Stimulated activated CD8-positive, alpha-beta memory T cell treated with anti-CD3 and anti-CD28 coated beads, Interleukin-7, amount 100 ng/mL, for 24 hours (primary cell): ENCODE results near the gene ACSL3.

ENCODE experiments used
- DNase-seq: peaks from one replicate; pipeline ENCODE4 v3.0.0-alpha.2; 2020; ENCODE audit warnings: low read depth

ACSL3 gene

DNA sequence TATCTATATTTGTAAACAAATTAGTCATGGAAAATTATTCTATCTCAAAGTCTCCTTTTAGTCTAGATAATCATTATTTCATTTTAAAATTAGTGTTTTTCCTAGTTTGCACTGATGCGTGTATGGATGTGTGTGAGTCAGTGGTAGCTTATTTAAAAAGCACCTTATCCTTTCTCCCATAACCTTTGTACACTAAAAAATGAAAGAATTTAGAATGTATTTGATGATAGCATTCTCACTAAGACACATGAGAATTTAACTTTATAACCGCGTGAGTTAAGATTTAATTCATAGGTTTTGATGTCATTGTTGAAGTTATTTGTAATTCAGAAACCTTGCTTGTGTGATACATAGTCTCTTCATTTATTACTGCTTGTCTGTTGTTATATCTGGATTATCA is 81.7 kb downstream of the ACSL3 start:
- DNase-seq = no peak

DNA sequence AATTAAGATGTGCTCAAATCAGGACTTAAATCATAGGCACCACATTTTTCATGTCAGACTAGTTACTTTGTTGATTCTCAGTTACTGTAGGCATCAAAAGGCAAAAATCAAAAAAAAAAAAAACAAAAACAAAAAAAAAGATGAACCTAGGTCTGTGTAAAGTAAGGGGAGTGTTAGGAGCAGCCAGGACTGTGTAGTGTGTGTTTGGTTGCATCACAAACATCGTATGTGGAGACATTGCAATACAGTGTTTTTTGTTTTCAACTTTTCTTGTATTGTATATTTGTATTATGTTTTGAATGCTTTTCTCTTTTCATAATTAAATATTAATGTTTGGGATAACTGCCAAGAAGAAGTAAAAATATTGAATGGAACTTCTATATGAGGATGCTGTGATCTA is 82.1 kb downstream of the ACSL3 start:
- DNase-seq = no peak

DNA sequence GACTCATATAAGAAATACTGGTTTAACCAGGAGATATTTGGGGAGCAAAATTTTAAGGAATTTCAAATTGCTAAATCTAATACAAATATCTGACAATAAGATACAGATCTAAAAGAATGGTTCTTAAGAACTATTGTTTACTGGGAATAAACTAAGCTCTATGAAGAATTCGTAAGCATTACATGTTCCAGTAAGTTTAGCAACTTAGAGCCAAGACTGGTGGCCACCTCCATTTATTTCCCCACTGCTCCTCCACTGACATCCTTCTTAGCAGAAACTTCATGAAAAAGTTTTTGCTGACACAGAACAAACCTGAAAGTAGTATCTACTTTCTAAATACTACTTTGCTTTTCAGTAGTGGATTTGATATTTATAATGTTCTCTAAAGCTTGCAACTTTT is 83.0 kb downstream of the ACSL3 start:
- no peak for DNase-seq

DNA sequence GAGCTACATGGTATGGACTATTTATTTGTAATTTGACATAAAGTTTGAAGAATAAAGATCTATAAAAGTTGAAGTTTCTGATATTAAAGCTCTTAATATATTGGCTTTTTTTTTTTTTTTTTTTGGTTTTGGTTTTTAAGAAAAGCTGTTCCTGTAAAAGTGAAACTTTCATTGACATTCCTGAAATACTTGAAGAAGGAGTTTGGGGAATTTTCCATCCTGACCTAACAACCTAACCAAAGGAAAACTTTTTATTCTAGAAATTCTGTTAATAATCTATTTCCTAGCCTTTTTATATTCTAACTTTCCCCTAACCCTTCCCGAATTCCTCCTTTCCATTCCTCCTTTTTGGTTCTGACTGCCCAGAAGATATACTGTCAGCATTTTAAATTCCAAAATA is 83.7 kb downstream of the ACSL3 start:
- no peak for DNase-seq

DNA sequence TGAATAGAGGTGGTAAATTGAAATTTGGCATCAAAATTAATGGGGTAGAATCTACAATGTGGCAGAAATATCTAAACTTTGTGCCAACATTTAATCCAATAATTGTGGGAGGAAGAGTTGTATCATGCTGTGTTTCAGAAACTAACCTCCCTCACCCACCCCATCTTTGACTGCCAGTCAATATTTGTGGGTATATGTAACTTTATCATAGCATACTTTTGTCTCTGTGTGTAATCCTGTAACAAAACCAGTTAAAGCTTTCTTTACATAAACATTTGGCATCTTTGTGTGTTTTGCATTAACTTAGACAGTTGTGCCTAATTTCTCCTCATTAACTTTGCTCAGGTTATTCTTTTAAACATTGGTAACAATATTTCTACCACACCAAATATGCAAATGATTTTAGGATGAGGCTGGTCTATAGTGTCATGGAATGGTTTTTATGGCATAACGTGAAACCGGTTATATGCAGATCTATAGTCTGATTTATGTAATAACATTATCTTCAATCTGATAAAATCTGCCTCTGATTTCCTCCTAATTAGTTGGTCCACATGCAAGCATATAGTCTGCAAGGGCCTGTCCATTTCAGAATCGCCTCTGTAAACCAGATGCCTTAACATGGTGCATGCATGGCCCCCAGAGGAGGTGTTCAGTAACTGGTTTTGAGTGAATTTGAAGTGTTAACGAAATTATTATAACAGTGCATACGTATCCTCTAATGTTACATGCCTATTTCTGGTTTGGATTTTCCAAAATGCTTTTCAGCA is 84.3 kb downstream of the ACSL3 start:
- DNase-seq = no peak

DNA sequence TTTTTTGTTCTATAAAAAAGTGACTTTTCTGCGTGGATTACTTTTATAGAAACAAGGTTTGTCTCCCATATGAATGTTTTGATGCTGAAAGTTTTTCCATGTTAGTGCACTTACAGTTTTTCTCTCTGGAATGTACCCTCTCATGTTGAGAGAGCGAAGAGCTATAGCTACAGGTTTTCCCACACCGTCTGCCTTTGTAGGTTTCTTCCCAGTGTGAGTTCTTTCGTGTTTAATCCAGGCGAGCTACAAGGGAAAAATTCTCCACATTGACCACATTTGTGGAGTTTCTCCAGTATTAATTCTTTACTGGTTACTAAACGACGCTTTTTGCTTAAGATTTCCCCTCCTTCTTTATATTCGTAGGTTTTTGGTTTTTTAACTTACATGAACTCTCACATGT is 85.1 kb downstream of the ACSL3 start:
- no peak for DNase-seq

DNA sequence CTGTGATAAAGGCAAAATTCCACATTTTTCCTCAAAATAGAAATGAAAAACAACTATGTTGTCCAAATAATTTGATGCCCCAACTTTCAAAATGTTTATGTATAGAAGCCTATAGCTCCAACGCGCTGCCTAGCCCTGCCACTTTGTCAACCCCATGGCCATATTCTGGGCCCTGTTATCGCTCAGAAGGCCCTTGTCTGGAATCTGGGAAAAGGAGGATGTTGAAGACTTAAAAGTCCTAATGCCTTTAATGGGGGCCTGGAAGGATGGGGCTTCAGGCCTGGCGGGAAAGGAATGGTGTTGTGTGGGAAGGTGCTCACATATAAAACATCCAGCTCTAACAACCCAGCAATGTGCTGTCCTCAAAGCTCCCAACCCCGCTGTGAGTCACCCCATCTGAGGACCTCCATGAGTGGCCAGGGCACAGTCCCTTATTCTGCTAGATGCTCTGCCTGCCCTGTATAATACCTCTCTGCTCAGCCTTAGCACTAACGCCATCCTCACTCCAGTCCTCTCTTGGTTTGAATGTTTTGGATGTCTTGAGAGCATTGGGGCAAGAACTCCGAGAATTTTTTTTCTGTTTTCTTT is 86.0 kb downstream of the ACSL3 start:
- DNase-seq = no peak

DNA sequence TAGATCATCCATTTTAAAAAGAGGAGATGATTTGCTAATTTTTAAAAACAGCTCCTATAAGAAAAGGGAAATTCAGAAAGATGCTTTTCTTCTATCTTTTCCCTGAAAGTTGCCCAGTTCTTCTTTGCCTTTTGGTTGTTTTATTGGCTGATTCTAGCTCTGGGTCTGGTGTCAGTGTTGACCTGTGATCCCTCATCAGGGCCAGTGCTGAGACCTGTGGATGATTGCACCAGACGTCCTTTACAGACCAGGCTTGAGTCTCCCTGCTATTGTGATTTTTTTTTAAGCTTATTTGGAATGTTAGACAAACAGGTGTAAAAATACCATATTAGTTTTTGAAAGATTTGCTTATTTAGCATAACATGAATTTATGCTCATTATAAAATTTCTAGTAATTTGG is 88.2 kb downstream of the ACSL3 start:
- DNase-seq = no peak

DNA sequence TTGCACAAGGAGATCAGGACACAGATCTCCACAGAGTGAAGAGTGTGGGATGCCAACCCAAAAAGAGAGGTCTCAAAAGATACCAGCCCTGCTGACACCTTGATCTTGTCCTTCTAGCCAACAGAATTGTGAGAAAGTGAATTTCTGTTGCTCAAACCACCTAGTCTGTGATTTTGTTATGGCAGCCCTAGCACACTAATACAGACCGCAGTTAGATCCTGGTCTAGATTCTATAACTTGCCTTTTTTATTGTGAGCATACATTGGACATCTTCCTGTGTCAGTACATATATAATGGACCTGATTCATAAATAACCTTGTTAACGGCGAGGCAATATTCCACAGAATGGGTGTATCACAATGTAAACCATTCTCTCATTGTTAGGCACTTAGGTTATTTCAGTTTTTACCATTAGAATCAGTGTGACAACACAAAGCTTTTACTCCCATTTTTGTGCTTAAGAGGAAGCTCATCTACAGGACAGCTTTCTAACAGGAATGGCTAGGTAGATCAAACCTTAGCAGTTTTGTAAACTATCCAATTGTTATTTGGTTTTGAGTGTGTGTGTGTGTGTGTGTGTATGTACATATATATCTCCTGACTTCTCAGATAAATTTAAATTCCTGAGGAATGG is 89.0 kb downstream of the ACSL3 start:
- no peak for DNase-seq

DNA sequence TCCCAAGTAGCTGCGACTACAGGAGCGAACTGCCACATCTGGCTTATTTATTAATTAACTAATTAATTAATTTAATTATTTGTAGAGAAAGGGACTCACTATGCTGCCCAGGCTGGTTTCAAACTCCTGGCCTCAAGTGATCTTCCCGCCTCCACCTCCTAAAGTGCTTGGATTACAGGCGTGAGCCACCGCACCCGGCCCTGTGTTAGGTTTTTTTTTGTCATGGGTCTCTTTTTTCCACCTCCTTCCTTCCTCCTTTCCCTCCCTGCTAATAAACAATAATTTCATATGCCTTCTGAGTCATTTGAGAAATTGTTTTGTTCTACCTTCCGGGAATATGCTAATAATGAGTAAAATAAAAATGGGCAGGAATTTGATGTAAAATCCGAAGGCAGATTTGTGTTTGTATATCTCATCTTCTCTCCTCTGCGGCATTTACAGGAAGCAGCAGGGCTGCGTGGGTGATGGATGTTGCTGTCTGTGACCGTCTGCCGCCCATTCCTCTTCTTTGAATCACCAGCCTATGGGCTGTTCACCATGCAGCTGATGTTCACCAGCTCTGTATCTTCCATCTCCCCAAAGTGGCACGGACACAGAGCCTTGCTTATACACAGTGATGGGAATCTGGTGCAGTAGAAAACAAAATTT is 89.9 kb downstream of the ACSL3 start:
- DNase-seq = no peak

DNA sequence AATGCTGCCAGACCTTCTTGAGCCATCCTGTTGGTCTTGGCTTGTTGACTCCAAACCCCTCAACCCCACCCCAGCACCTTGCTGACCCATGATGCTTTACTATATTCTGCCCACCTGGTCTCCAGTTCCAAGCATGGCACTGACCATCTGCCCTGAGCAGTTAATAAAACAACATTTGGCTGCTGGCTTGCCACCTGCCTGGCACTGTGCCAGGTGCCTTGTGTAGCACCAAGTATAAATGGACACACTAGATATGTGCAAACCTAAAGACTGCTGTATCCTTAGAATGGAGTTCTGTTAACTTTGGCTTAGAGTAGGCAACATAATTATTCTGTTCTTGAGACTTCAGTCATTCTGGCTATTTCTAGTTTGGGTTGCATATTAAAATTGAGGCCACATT is 91.4 kb downstream of the ACSL3 start:
- no peak for DNase-seq

DNA sequence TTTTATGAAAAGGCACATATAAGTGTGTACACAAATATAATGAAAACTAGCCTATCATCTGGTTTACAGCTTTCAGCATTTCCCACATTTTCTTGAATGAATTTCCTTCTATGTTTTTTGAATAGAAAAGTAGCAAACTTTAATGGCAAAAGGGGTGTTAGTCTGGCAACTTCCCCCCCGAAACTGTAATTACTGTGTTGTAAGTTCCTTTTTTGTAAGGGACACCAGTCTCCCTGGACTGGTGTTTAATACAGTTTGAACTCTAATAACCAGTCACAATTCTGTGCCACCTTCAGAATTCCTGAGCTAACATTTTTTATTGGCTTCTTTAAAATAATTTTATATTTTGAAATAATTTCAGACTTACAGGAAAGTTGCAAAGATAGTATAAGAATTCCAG is 94.2 kb downstream of the ACSL3 start:
- no peak for DNase-seq

DNA sequence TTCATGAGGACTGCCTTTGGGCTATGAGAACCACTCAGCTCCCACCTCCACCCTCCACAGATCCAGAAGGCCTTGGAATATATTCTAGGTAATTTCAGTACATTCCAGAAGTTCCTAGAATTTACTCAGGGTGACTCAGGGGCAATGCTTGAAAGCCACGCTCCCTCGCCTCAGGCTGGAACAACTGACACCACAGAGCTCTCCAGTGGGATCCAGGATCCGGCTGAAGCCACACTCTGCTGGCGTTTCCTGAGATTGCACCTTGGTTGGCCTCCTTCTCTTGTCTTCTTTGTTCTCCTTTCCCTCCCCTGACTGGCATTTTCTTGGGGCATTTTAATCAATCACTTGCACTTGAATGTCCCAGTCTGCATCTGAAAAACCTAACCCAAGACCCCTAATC is 98.5 kb downstream of the ACSL3 start:
- no peak for DNase-seq

DNA sequence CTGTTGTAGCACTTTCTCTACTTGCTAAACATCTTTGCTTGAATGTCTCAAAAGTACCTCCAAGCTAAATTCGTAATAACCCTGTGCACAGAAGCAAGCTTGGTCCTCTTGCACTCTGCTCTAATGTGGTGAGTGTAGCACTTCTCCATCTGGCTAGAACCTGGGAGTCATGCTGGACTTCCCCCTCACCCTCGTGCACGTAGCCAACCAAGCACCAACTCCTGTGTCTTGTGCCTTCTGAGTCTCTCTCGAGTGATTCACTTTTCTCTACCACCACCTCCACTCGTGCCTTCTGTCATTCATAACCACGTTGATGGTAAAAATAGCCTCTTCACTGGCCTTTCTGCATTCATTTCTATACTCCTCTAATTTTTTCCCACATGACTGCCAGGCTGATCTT is 99.3 kb downstream of the ACSL3 start:
- no peak for DNase-seq

DNA sequence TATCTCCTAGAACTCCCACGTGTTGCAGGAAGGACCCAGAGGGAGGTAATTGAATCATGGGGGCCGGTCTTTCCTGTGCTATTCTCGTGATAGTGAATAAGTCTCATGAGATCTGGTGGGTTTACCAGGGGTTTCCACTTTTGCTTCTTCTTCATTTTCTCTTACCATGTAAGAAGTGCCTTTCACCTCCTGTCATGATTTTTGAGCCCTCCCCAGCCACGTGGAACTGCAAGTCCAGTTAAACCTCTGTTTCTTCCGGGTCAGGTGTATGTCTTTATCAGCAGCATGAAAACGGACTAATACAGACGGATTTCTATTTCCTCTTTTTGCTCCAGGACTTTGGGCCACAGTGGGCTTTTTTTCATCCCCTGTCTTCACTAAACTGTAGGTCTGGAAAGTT is 102.8 kb downstream of the ACSL3 start:
- no peak for DNase-seq

DNA sequence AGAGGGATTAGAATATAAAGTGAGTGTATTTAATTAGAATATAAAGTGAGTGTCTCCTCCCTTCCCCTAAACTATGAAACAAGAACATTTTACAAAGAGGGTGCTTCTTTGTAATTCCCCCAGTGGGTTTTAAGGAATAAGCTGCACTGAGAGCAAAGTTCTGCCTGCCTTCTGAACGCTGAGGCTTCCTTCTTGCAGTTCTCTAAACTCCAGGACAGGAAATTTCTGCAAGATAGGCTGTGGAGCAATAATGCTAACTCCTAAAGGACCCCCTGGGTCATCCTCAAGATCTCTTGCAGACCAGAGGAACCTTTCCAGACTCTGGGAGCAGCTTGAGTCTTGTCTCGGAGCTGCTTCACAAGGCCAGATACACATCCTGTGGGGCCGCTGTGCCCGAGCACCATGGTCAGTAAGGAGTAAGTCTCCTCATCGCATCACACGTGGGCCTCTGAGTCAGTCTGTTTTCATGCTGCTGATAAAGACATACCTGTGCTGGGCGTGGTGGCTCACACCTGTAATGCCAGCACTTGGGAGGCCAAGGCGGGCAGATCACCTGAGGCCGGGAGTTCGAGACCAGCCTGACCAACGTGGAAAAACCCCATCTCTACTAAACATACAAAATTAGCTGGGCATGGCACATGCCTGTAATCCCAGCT is 103.7 kb downstream of the ACSL3 start:
- DNase-seq = no peak

DNA sequence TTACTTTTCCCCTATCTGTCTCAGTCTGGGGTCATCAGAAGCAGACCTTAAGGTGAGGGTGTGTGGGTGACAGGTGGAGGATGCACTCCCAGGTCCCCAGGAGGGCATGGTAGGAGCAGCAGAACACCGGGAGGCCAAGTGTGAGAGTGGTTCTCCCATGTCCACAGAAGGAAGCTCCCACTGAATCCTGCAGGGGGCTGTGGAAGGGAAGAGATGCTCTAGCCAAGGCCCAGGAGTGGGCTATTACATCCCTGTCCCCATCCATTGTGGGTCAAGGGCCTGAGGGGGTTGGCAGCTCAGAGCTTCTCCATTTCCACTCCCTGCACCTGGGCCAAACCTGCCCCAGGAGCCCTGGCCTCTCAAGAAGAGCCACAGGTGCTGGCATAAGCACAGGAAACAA is 104.7 kb downstream of the ACSL3 start:
- DNase-seq = no peak

DNA sequence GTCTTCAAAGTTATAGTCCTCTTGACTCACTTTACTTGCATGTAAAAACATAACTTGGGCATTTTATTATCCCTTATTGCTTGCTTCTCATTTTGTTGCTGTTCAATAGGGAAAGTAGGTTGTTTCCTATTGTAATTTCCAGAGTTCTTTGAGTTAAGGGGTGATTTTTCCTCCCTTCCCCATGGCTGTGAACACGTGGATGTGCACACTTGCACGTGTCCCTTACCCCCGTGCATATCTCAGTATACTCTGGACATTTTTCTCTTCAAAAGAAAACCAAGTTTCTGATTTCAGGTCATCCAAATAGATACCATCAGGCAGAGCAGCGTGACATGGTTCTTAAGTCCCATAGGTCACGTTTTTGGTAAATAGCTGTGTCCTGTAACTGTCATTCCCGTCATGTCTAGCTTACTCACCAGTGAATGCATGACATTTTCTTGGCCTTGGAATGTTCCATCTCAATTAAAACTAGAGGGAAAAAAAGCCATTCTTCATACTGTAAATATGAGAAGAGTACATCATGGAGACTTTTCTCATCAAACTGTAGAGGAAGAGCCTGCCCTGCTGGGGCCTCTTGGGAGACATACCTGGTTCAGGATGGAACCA is 107.8 kb downstream of the ACSL3 start:
- DNase-seq = no peak

DNA sequence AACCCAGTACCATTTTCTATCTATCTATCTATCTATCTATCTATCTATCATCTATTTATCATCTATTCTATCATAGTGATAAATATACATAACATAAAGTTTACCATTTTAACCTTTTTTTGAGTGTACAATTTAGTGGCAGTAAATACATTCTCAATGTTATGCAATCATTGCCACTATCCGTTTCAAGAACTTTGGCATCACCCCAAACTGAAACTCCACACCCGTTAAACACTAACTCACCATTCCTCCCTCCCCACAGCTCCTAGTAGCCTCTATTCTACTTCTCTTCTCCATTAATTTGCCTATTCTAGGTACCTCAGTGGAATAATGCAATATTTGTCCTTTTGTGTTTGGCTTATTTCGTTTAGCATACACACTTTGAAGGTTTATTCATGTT is 108.7 kb downstream of the ACSL3 start:
- no peak for DNase-seq

DNA sequence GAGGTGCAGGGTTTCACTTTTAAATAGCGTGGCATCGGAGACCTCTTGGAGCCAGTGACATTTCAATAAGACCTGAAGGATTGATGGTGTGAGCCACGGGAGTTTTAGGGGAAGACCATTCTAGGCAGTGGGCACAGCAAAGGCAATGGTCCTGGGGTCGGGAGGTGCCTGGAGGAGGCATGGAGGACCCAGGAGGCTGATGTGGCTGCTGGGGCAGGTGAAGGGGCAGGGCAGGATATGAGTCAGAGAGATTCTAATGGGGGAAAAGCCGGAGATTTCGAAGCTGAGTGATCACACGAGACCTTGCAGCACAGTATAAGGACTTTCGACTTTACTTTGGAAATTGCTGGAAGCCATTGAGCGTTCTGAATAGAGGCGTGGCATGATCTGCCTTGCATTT is 111.6 kb downstream of the ACSL3 start:
- DNase-seq = no peak

DNA sequence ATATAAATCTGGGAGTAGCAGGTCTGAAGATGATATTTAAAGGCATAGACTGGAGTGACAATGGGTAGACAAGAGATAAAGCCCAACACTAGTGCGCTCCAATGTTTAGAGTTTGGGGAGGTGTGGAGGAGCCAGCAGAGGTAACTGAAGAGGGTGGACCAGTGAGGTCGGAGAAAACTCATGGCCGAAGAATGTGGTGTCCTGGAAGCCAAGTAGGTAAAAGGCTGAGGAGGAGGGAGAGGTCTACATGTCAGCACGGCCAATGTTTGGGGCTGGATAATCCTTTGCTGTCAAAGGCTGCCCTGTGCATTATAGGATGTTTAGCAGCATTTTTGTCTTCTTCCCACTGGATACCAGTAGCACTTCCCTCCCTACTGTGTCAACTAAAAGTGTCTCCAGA is 112.4 kb downstream of the ACSL3 start:
- DNase-seq = no peak

DNA sequence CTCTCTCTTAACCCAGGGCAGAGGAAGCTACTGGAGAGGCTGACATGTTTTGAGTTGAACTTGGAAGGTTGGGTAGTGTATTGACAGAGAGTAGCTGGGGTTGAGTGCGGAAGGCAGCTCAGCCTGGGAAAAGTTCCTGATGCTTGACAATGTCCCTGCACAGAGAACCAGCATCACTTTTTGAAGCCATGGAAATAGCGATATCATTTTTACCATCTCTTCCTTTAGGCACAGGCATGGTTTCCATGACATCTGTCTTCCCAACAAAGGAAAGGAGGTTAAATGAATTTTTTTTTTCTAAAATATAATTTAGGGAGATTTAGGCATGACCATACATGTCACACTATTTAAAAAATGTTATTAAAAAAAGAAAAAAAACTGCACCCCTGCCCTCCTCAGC is 112.9 kb downstream of the ACSL3 start:
- no peak for DNase-seq
